D341Med (cell line): ENCODE results near the gene SKA1.
"Not testable (repeated sequence)": the region's sequence is repeated elsewhere in the genome, so short reads cannot be mapped to it uniquely, and the experiment has no call there.

ENCODE experiments used
- DNase-seq: peaks from one replicate; pipeline ENCODE4 v3.0.0; 2012; ENCODE audit warnings: low spot score

Gene SKA1

GRCh38 chr18:50429207-50429948, 54.5 kb downstream of the SKA1 start:
- DNase-seq = peak; percentile 48

GRCh38 chr18:50432915-50433314, 58.1 kb downstream of the SKA1 start:
- DNase-seq = no peak

GRCh38 chr18:50436742-50437141, 61.9 kb downstream of the SKA1 start:
- DNase-seq = not testable (repeated sequence)

GRCh38 chr18:50439460-50440015, 64.7 kb downstream of the SKA1 start:
- no peak for DNase-seq

GRCh38 chr18:50441016-50441415, 66.2 kb downstream of the SKA1 start:
- DNase-seq = no peak

GRCh38 chr18:50441501-50441900, 66.7 kb downstream of the SKA1 start:
- no peak for DNase-seq
